Bone marrow (tissue), 2 donors: Measurements from ENCODE around the gene CD8B.

Experiments
- DNase-seq, 2 donors: peaks; one replicate each; lab custom pipeline; 2025; lab: John Stamatoyannopoulos, UW

Gene CD8B

GRCh38 chr2:86774862-86775261, 86.8 kb downstream of the CD8B start:
- no peak for DNase-seq

DNA sequence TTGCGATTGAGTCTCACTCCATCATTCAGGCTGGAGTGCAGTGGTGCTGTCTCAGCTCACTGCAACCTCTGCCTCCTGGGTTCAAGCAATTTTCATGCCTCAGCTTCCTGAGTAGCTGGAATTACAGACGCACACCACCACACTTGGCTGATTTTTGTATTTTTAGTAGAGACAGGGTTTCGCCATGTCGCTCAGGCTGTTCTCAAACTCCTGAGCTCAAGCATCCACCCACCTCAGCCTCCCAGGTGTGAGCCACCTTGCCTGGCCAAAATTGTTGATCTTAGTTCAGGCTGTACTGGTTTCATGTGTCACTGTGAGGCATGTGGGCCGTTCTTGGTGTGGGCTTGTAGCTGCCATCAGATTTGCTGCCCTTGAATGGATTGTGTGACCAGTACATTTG, 89.1 kb downstream of the CD8B start:
- DNase-seq, result no peak

DNA sequence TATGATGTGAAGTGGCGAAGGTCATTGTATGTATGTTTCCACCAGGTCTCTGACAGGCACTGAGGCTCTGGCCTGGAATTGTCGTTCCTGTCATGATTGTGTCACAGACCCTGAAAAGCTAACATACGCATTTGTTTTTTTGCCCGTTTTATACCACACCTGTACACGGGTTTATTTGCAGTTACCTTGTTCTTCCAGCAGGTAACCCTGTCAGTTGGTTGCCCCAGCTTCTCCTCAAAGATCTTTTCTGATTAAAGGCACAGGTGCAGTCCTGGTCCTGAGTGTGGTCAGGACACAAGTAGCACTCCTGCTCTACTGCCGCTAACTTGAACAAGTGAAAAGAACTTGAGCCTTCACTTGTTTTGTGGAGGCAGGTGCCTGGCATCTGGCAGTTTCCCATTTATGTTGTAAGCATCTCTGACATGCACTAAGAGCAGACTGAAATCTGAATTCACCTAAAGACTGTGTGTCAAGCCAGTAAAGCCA, 90.8 kb downstream of the CD8B start:
- DNase-seq, result no peak

DNA sequence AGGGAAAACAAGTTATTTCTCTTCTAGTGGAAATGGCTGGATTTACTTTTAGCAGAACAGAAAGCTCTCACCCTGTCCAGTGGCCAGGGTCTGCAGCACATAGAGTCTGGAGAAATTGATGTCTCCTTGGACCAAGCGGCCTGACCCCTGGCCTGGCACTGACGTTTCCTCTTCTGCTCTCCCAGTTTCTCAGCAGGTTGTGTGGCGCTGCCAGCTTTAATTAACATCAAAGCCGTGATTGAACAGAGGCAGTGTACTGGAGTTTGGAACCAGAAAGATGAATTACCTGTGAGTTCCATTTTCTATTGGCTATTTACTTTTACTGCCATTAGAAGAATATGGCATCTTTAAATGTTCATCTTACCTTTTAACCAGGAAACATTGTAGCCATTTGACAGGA, 91.8 kb downstream of the CD8B start:
- DNase-seq, result no peak

DNA sequence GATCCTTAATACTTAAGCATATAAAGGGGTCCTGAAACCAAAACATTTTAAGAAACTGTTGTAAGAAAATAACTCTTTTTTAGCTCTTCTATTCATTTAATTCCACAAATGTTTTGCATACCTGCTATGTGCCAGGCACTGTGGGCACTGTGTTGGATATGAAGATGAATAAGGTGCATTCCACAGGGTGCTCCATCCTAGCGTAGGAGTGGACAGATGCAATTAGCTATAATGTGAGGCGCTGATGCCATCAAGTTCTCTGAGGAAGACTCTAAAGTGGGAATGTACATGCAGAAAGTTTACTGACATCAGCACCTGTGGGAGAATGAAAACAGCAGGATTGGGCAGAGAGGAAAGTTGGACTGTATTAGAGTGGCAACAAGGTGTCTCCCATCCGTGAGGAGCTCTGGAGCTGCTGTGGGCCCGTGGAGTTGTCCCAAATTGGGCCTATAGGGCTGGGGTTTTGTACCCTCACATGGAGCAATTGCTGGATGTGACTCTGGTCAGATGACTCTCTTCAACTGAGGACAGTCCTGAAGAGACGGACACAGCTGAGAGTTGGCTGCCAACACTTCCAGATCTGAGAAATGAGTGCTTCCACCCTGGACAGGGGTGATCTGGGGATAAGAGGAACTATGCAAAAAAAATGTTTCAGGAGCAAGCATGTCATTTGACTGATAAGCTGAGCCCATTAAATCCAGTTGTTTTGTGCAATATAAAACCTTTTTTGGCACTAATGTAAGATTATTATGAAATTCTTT, 93.3 kb downstream of the CD8B start:
- DNase-seq, result no peak
